Brain pericyte (primary cell): ENCODE results near the gene PDXK.

Source experiments
- DNase-seq: peaks from one replicate; pipeline ENCODE4 v3.0.0-alpha.2; 2012; ENCODE audit warnings: low read depth, low spot score

PDXK gene

DNA sequence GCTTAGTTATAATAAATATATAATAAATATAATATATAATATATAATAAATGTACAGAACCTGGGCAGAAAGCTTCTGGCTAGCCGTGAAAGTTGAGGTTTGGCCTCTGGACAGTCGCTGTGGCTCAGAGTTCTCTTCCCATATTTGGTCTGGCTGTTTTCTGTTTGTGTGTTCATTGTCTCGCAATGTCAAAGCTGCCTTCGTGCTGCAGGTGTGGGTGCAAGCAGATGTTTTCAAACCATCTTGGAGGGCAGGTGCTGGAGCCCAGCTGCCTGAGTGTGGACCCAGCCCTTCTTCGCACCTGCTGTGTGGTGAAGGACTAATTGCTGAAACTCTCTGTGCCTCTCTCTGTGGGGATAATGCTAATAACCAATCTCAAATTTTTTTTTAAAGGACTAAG is 60.7 kb downstream of the PDXK start:
- DNase-seq = no peak

DNA sequence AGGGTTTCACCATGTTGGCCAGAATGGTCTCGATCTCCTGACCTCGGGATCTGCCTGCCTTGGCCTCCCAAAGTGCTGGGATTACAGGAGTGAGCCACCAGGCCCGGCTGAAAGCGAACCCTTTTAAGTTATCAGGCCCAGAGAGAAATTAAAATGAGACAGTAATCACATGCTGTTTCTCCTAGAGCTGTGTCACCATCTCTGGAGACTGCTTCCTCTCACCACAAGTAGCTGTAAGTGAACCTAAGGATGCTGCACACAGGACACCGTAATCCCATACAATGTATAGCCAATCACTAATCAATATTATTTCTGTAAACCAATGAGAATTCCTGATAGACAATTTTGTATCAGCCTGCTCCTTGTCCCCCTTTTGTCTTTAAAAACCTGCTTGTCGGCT is 62.9 kb downstream of the PDXK start:
- DNase-seq = no peak

DNA sequence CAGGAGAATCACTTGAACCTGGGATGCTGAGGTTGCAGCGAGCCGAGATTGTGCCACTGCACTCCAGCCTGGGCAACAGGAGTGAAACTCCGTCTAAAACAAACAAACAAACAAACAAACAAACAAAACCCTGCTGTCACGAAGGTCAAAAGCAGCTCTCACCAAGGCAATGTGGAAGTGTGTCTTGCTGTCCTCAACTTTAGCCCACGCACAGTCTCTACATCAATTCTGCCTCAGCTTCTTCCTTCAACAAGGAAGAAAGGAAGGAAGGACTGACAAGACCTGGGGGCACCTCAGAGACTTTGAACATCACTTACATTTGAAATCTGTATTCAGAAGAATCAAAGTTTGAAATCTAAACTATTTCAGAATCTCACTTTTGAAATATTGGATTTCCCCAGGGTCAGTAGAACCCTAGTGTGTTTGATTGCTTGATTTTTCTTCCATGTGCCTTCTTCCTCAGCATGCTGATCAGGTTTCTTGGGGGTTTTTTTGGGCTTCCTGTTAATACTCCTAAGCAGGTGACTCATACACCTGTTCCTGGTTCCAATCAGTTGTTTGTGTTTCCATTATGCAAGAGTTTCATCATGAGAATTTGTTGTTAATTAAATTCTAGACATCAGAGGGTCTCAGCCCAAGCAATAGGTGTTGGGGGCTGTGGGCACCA is 63.6 kb downstream of the PDXK start:
- no peak for DNase-seq

DNA sequence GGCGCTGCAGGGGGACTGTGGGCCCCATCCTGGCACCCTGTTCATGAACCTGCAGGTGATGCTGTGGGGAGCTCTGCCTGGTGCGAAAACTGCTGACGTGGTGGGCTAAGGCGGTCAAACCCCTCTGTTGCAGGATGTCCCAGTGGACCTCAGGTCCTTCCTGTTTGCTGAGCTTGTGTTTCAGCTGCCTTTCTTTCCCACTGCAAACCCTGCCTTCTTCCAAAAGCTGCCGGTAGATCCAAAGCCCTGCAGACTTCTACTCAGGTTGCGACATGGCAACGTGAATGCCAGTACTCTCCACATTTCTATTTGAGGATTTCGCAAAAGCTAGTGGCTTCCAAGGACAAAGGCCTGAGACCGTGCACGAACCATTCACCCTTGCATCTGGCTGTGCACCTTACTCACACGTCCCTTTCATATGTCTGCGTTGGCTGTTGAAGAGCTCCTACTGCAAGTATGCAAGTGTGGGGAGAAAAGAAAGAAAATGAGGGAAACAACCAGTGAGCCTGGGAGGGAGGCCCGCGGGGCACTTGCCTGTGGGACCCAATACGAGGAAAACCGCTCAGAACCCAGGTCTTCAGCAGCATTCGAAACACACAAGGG is 64.3 kb downstream of the PDXK start:
- DNase-seq = no peak

DNA sequence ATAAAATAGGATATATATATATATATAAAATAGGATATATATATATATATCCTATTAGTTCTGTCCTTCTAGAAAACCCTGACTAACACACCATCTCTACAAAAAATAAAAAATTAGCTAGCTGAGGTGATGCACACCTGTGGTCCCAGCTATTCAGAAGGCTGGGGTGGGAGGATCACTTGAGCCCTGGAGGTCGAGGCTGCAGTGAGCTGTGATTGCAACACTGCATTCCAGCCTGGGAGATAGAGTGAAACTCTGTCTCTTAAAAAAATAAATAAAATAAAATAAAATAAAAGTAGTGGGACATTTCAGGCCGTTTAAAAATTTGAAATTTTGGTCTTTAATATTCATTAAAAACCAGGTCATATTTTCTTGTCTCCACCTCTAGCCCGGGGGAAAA is 66.2 kb downstream of the PDXK start:
- no peak for DNase-seq

DNA sequence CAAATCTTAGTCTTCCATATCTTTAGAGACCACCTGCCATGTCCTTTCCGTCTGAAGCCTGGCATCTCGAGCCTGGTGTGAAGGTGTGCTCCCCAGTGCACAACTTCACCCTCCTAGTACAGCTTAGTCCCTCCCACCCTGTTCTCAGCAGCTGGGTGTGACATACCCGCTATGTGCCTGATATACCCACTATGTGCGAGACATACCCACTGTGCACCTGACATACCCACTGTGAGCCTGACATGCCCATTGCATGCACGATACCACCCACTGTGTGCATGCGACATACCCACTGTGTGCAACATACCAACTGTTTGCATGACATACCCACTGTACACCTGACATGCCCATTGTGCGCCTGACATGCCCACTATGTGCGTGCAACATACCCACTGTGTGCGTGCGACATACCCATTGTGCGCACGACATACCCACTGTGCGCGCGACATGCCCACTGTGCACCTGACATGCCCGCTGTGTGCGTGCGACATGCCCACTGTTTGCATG is 67.4 kb downstream of the PDXK start:
- no peak for DNase-seq

DNA sequence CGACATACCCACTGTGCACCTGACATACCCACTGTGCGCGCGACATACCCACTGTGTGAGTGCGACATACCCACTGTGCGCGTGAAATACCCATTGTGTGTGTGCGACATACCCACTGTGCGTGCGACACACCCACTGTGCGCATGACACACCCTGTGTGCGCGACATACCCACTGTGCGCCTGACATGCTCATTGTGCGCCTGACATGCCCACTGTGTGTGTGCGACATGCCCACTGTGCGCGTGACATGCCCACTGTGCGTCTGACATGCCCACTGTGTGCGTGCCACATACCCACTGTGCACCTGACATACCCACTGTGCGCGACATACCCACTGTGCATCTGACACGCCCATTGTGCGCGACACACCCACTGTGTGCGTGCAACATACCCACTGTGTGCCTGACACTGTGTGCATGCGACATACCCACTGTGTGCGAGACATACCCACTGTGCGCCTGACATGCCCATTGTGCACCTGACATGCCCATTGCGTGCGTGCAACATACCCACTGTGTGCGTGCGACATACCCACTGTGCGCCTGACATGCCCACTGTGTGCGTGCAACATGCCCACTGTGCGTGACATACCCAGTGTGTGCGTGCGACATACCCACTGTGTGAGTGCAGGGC is 68.0 kb downstream of the PDXK start:
- no peak for DNase-seq

DNA sequence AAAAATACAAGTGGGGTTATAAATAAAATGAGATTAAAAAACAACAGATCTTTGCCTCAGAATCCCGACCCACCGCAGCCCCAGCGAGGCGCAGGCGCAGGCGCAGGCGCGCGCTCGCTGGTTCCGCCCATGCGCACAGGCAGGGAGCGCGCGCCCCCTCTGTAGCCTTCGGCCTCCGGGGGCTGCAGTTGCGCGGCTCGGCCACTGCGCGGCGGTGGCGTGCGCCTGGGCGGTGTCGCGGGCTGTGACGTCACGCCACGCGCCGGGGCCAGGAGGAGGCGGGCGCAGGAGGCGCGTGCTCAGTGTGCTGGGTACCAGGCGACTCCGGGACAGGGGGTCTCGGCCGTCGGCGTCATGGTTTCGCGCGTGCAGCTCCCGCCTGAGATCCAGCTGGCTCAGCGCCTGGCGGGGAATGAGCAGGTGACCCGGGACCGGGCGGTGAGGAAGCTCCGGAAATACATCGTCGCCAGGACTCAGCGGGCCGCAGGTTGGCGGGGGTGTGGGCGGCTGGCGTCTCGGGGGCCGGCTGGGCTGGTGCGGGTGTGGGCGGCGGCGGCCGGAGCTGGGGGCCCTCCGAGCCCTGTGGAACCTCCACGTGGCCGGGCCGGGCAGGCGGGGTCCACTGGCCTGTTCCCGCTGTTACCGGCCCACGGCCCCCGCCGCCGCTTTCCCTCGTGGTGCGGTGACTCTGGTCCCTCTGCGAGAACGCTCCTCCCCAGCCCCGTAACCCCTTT is 70.5 kb downstream of the PDXK start, which contains the start of gene RRP1:
Gene RRP1 (plus strand): TSS at position 302 of the 734 bp plus-strand sequence. CDS start 53 bp downstream, at position 355.
- peak; percentile 60 for DNase-seq

DNA sequence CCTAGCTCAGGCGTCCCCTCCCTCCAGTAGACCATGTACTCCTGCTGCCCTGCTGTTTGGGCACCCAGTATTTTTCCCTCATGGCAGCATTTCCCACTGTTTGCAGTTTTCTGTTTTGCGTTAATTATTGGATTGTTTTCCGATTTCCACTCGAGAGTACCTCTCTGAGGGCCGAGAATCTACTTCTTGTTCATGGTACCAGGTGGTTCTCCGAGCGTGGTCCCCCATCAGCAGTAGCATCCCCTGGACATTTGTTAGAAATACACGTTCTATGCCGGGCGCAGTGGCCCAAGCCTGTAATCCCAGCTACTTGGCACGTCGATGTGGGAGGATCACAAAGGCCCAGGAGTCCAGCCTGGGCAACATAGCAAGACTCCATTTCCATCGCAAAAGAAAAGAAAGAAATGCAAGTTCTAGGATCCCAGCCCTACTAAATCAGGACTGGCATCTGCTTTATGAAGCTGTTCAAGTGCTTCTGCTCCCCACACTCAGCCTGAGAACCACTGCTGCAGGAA is 71.1 kb downstream of the PDXK start:
- DNase-seq = no peak

DNA sequence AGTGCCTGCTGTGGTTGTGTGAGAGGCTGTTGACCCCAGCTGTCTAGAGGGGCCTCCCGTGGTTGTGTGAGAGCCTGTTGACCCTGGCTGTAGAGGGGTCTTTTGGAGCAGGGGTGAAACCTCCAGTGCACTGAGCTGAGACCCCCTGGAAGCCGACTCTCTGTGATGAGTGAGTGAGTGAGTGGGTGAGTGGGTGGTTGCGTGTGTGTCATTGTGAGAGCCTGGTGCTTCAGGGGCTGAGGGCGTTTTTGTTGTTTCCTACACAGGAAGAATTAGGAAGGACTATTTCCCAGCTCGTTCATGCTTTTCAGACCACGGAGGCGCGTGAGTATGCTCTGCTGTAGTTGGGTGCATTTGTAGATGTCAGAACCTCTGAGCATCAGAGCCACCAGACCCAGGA is 73.5 kb downstream of the PDXK start:
- no peak for DNase-seq

DNA sequence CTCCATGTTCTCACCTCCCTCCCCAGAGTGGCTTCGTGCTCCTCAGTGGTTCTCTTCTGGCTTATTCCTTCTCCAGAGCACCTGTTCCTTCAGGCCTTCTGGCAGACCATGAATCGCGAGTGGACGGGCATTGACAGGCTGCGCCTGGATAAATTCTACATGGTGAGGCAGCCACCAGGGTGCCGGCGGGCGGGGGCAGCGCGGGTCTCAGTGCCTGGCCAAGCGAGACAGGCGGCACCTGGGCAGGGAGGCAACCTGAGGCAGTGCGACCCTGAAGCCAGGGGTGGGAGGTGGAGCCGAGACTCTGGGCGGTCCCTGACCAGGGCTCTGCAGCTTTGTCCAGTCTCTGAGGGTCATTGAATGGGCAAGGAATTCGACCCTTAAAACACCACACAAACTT is 74.3 kb downstream of the PDXK start:
- no peak for DNase-seq

DNA sequence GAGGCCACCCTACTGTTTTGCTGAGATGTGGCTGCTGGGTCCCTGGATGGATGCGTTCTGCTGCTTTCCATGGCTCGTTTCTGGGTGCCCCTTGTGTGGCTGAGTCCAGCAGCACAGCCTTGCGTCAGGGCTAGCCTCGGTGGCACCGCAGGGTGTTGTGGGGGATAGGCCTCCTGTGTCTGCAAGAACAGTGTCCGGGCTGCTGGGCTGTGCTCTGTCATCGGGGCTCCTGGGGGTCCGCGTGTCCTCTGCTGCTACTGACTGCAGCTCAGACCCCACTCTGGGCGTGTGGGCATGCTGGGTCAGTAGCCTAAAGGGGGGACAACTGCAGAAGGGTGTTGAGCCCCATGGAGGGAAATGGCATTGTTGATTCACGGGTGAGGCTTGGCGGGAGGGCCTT is 75.4 kb downstream of the PDXK start:
- no peak for DNase-seq

DNA sequence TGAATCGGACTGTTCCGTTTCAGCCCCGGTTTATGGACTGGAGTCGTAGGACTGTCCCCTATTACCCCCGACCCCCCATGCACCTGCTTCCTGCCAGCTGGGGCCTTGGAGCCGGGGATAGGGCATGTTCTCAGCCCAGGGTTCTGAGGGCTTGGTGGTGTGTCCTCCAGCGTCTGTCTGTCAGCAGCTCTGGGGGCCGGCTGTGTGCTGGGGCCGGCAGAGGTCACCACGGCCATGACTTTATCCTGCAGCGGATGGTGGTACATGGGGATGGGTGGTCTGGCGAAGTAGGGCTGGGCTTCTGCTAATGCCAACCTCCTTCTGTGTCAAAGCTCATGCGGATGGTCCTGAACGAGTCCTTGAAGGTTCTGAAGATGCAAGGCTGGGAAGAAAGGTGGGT is 75.9 kb downstream of the PDXK start:
- DNase-seq = no peak

DNA sequence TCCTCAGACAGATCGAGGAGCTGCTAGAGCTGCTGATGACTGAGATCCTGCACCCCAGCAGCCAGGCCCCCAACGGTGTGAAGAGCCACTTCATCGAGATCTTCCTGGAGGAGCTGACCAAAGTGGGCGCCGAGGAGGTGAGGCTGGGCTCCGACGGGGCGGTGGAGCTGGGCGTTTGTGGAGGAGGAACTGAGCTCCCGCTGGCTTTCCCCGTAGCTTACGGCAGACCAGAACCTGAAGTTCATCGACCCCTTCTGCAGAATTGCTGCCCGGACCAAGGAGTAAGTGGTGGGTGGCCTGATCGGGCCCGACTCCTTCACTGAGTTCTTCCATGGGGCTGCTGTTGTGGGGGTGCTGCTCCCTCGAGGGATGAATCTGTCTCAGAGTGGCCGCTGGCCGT is 78.5 kb downstream of the PDXK start:
- no peak for DNase-seq

DNA sequence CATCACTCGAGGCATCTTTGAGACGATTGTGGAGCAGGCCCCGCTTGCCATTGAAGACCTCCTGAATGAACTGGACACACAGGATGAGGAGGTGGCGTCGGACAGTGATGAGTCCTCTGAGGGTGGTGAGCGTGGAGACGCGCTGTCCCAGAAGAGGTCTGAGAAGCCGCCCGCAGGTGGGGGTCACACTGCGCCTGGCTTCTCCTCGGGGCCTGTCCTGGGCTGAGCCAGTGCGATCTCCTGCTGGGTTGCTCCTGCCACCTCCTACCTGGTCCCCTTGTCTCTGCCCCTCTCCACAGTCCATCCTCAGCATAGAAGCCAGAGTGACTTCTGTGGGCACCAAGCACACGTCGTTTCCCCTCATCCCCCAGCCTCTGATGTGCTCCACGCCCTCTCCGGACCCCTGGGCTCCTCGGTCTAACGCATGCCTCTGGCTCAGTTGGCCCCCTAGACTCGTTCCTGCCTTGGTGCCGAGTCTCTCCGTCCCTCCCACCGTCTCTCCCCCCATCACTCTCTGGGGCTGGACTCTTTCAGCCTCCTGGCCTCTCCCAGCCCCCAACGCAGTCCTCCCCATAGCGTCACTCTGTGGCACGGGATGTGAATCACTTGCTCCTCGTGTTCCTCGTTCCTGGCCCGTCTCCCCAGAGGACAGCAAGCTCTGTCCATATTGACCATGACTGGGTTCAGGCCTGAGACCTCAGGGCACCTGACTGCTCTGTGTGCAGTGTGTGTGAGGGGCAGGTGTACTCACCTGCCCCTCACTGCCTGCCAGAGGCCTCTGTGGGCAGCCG is 79.2 kb downstream of the PDXK start:
- DNase-seq = no peak

DNA sequence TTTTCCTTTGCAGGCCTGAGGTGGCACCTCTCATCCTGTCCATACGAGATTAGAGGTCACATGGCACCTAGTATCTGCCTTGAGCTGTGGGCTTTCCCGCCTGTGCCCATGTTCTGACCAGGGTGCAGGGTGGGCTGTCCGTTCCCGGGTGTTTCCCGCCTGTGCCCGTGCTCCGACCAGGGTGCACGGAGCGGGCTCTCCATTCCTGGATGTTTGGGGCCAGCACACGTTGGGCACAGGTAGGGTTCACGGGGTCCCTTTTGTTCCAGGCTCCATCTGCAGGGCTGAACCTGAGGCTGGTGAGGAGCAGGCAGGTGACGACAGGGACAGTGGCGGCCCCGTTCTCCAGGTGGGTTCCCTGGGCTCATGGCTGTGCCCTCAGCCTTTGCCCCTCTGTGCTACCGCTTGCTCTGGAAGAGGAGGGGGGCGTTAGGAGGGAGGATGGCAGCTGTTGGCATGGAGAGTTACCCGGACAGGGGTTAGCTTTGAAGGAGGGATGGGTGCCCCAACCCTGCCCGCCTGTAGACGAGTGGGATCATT is 80.4 kb downstream of the PDXK start:
- DNase-seq = no peak

DNA sequence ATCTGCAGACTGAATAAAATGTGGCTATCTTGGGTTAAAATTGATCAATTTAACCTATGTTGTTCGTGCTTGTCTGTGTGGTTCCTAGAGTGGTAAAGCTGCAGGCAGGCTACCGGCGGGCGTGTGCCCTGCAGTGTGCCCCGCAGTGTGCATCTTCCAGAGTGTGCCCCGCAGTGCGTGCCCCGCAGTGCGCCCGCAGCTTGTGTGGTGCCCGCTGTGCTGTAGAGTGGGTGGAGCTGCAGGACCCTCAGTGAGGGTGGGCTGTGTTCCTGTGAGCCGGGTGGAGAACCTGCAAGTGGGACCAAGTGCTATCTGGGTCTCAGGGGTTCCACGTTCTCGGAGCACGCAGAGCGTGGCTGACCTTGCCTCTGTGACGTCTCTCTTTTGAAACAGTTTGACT is 81.2 kb downstream of the PDXK start:
- DNase-seq = no peak

DNA sequence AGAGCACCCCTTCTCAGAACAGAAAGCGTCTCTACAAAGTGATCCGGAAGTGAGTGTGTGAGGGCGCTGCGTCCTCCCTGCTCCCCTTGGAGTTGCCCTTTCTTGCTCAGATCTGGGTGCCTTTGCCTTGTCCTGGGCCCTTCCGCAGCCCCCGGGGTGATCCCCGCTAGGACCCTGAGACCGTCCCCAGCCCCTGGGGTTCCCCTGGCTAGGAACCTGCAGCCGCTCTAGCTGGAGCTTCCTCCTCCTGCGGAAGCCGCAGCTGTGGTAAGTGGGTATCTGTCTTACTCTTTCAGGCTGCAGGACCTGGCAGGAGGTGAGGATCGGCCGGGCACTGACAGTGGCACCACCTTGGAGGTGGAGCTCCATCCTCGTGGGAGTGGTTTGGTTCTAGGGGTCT is 81.6 kb downstream of the PDXK start:
- DNase-seq = no peak

DNA sequence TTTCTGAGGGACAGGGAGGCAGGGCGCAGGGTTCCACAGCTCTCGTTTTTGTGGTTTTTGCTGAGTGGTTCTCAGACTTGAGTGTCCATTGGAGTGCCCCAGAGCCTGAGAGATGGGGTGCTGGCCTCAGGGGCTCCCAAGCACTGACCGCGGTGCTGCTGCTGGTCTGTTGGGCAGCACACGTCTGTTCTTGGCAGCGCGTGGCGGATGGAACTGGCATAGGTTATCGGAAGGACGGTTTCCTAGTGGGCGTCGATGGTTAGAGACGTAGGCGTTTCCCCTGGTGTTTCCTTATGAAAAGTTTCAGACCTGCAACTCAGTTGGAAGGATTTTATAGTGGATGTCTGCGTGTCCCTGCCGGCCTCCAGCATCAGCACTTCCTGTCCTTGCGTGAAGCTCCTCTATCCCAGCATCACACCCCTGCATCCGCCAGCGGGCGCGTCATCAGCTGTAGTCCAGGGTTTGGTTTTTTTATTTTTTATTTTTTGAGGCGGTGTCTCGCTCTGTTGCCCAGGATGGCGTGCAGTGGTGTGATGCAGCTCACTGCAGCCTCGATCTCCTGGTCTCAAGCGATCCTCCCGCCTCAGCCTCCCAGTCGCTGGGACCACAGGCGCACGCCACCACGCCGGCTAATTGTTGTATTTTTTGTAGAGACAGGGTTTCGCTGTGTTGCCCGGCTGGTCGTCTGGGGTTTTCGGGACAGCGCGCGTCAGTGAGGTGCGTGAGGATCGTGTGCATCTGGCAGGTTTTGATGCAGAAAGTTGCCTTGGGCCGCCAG is 82.3 kb downstream of the PDXK start:
- no peak for DNase-seq

DNA sequence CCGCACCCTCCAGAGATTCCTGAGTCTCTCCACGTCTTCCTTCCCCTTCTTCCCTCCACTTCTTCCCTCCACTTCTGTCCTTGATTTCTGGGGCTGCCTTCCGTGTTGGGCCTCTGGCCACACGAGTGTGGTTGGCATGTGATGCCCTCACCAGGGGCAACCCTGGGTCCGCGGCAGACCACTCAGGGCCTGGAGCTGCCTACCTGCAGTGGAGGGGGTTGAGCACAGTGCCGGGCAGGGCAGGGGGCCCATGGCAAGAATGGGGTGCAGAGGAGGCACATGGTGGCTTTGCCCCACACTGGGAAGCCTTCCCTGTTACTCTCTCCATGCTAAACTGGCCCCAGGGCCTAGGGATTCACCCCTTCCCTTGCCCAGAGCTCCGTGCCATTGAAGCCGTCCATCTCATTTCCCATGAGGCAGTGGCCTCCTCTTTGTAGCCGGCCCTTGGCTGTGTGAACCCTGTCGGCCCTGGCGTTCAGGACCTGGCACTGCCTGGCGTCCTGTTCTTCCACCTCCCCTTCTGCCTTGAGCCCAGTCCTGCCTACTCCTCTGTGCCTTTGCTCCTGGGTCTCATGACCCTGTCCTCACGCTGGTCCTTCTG is 83.9 kb downstream of the PDXK start:
- DNase-seq = no peak
